ENCODE results near the gene AGO1. TPM values are rescaled to one million over a fixed set of nuclear protein-coding genes. Genes with fewer than 3 reads are reported as not detected.

The AGO1 gene
- total and polyA plus RNA-seq, 8 donors: 2.2 to 20.3 (median 10.1) TPM

GRCh38 chr1:35876988-35877387, 6.0 kb upstream of the AGO1 start:
- peak in 1 of 2 donors; percentile 53 for DNase-seq
- Histone ChIP-seq H3K4me3 (no peak overlapping the region), H3K4me1 (no peaks in the 10 kb centered on the region), H3K9me3 (no peaks in the 10 kb centered on the region), H3K36me3 (no peaks in the 10 kb centered on the region), H3K27ac (no peak overlapping the region), H3K27me3 (no peaks in the 10 kb centered on the region)
- WGBS, 5 donors: 35 to 46% (median 43%) methylated on average over 5 of the region's 5 CpGs
- intact Hi-C loops (cut with DNase I; ENCODE audit: low total_unique reads): no loop called here
- TF ChIP-seq POLR2AphosphoS5 (IDR thresholded peaks at IDR 0.05) (no peak), EP300 (IDR thresholded peaks at IDR 0.05) (no peak), POLR2A (IDR thresholded peaks at IDR 0.05) (no peak)
- TF ChIP-seq, protein P1, sequence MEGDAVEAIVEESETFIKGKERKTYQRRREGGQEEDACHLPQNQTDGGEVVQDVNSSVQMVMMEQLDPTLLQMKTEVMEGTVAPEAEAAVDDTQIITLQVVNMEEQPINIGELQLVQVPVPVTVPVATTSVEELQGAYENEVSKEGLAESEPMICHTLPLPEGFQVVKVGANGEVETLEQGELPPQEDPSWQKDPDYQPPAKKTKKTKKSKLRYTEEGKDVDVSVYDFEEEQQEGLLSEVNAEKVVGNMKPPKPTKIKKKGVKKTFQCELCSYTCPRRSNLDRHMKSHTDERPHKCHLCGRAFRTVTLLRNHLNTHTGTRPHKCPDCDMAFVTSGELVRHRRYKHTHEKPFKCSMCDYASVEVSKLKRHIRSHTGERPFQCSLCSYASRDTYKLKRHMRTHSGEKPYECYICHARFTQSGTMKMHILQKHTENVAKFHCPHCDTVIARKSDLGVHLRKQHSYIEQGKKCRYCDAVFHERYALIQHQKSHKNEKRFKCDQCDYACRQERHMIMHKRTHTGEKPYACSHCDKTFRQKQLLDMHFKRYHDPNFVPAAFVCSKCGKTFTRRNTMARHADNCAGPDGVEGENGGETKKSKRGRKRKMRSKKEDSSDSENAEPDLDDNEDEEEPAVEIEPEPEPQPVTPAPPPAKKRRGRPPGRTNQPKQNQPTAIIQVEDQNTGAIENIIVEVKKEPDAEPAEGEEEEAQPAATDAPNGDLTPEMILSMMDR (IDR thresholded peaks at IDR 0.05): no peak

DNA sequence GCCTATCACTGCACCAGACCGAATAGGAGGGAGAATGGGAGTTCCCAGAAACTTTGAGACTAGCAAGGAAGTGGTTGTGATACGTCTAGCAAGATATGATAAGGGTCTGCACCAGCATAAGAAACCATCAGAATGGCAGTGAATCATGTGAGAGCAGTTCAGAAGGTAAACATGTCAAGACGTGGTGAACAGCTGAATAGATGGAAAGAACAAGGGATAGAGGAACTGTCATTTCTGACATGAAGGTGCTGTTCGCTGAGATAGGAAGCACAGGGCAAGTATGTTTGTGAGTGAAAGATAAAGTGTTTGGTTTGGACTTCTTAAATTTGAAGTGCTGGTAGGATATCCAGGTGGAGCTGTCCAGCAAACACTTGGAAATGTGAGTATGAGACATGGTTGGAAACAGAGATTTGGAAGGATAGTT, 1.1 kb upstream of the AGO1 start:
- intact Hi-C loops (cut with DNase I; ENCODE audit: low total_unique reads): no loop called here
- no peak for DNase-seq

GRCh38 chr1:35882586-35882944, 444 bp upstream of the AGO1 start:
- no peak for DNase-seq
- no peaks in the 10 kb centered on the region for H3K27me3 ChIP-seq
- intact Hi-C loops (cut with DNase I; ENCODE audit: low total_unique reads): no loop called here
- peak overlapping the region; percentile 95 to 100 (median 98) for H3K4me3 ChIP-seq
- 47 to 52% (median 51%) methylated on average over 16 of the region's 16 CpGs for WGBS, 5 donors
- peak overlapping the region in 2 of 5 donors; percentile 88 to 90 for H3K27ac ChIP-seq
- H3K9me3 ChIP-seq: no peaks in the 10 kb centered on the region
- TF ChIP-seq POLR2AphosphoS5 (IDR thresholded peaks at IDR 0.05): no peak
- TF ChIP-seq, protein P1 (IDR thresholded peaks at IDR 0.05): no peak
- TF ChIP-seq EP300 (IDR thresholded peaks at IDR 0.05): no peak
- no peak for TF ChIP-seq POLR2A (IDR thresholded peaks at IDR 0.05)
- no peaks in the 10 kb centered on the region for H3K36me3 ChIP-seq
- peaks cover 28 to 51% (median 42%) of the 10 kb centered on the region in 4 donors for H3K4me1 ChIP-seq

More for the DNA sequence above, 1.1 kb upstream of the AGO1 start:
- no peaks in the 10 kb centered on the region for H3K27me3 ChIP-seq
- no peak overlapping the region for H3K4me3 ChIP-seq
- 18 to 39% (median 28%) methylated on average over 4 of the region's 4 CpGs for WGBS, 5 donors
- H3K9me3 ChIP-seq: no peaks in the 10 kb centered on the region
- no peak overlapping the region for H3K27ac ChIP-seq
- TF ChIP-seq, protein P1 (IDR thresholded peaks at IDR 0.05): no peak
- TF ChIP-seq POLR2AphosphoS5 (IDR thresholded peaks at IDR 0.05): no peak
- no peak for TF ChIP-seq POLR2A (IDR thresholded peaks at IDR 0.05)
- TF ChIP-seq EP300 (IDR thresholded peaks at IDR 0.05): no peak
- H3K36me3 ChIP-seq: no peaks in the 10 kb centered on the region
- H3K4me1 ChIP-seq: peaks cover 21 to 44% (median 35%) of the 10 kb centered on the region in 4 donors

DNA sequence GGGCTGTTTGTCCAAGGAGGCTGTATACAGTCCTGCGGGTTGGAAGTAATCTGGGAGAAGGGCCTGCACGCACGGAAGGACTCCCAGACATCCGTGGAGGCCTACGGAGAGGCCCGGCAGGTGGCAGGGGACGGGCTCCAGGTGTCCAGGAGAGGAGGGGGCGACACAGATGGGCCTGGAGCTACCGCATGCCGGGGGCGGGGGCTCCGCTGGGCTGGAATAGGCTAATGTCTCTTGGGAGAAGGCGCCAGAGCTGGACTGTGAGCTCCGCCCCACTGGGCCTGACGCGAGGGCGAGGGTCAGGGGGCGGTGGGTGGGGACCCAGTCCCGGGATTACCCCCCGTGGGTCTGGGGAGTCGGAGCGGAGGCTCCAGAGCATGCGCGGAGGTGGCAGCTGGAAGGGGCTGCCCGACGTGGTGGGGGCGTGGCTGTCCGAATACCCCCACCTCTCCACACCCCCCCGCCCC, 659 bp downstream of the AGO1 start:
- TF ChIP-seq EP300 (IDR thresholded peaks at IDR 0.05) (no peak), POLR2A (IDR thresholded peaks at IDR 0.05) (no peak), POLR2AphosphoS5 (IDR thresholded peaks at IDR 0.05) (no peak)
- TF ChIP-seq, protein P1 (IDR thresholded peaks at IDR 0.05): no peak
- WGBS, 5 donors: 0 to 3% (median 2%) methylated on average over 23 to 29 of the region's 29 CpGs
- peak; percentile 54 to 83 for DNase-seq
- H3K9me3 ChIP-seq: no peaks in the 10 kb centered on the region
- intact Hi-C loops (cut with DNase I; ENCODE audit: low total_unique reads): no loop called here
- no peaks in the 10 kb centered on the region for H3K27me3 ChIP-seq
- peaks cover 0 to 10% (median 6%) of the 10 kb centered on the region in 4 donors for H3K36me3 ChIP-seq
- H3K4me1 ChIP-seq: peaks cover 29 to 62% (median 51%) of the 10 kb centered on the region in 4 donors
- peak overlapping the region; percentile 81 to 90 (median 83) for H3K27ac ChIP-seq
- H3K4me3 ChIP-seq: peak overlapping the region; percentile 95 to 100 (median 98)
